ENCODE data around the gene FOXR1.
A peak's percentile ranks its signal among the peaks of the same experiment; 100 is the strongest.

FOXR1 gene

GRCh38 chr11:119028346-119029068, 56.9 kb downstream of the FOXR1 start:
- no peak for DNase-seq

DNA sequence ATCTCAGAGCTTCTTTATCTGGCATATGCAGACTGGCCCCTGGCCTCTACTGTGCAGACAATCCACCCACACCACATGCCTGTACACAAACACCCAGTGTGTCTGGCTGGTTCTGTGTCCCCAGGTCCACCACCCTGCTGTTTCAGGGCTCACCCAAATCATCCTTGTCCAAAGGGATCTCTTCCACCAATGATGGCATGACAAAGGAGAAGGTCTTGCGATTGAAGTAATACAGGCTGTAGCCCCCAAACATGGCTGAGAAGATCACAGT, 57.4 kb downstream of the FOXR1 start:
- no peak for DNase-seq

DNA sequence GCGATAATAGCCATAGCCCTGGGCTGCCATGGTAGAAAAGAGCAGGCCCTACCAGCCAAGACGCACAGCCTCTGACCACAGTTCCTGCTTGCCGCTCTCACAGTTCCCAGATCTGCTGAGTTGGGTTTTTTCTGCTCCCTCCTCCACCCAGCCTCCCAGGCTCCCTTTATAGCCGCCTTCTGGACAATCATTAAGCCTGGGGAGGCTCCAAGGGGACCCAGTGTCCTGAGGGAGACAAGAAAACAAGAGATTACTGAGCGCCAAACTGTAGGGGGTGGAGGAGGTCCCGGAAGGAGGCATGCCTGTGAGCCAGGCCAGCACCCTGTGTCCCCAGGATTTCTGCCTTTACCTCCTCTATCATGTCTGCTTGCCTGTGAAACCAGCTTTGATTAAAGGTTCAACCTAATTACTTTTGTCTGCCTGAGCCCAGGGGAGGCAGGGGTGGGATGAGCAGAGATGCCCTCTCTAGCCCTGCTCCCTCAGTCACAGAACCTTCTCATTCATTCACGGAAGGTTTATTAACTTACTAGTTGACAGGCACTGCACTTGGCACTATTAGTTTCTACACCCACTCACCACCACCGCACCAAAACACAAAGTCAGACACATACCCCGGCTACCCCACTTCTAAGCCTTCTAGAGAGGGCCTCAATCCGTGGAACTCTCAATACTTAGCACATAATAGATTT, 57.9 kb downstream of the FOXR1 start:
- DNase-seq = no peak

- DNase-seq = no peak
These were observed 58.4 kb downstream of the FOXR1 start for GRCh38 chr11:119030029-119030328.

- DNase-seq = peak; percentile 97
These were observed 58.9 kb downstream of the FOXR1 start, which contains the start of gene SLC37A4 for GRCh38 chr11:119030329-119031047. Gene SLC37A4 (minus strand): TSS chr11:119030877.
